Brain microvascular endothelial cell (primary cell): ENCODE measurements around the gene MPP2.
A peak's percentile ranks its signal among the peaks of the same experiment; 100 is the strongest.

Experiments
- DNase-seq: peaks from one replicate; pipeline ENCODE4 v3.0.0-alpha.2; 2020
- H3K27ac ChIP-seq: fragments of 250-450 bp; sonication (Bioruptor Pico); 2 replicates; pipeline ENCODE4 v1.5.1; 2020; ENCODE audit warnings: mild to moderate bottlenecking, moderate library complexity
- H3K27me3 ChIP-seq: fragments of 250-450 bp; sonication (Bioruptor Pico); replicated peaks from 2 replicates; pipeline ENCODE4 v1.5.1; 2020; ENCODE audit warnings: mild to moderate bottlenecking
- H3K36me3 ChIP-seq: fragments of 250-450 bp; sonication (Bioruptor Pico); replicated peaks from 2 replicates; pipeline ENCODE4 v1.5.1; 2020; ENCODE audit warnings: mild to moderate bottlenecking
- H3K4me3 ChIP-seq: 2 replicates; pipeline ENCODE4 v1.5.1; 2011; ENCODE audit warnings: low read depth, mild to moderate bottlenecking, control low read depth, low read length, moderate library complexity
- in situ Hi-C: cut with HindIII; loops from 2 replicates; pipeline ENCODE4 v1.10.0; 2017; ENCODE audit warnings: low sequenced_read_pairs, low pct_ligation_motif_present
- TF ChIP-seq, protein P1 (sequence below): IDR thresholded peaks from 2 replicates; pipeline ENCODE4 v1.5.1; 2011; ENCODE audit warnings: low read depth, mild to moderate bottlenecking, moderate library complexity, low read length, control low read depth, inconsistent platforms; ENCODE audit errors: missing control alignments

The MPP2 gene

DNA sequence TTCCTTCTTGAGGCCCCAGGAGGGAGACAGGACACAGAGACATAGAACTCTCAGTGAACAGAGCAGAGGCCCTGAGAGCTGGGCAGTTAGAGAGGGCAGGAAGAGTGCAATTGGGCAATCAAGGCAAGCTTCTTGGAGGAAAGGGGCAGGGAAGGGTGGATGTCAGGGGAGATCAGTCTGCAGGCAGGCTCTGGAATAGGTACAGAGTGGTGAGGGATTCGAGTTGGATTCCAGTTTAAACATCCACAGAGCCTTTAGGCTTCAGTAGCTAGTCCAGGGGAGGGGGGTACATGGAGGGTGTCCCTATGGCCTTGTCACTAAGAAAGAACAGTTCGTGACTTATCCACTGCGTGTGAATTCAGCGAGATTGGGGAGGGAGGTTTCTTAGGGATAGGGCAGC lies 44.4 kb upstream of the MPP2 start:
- Histone ChIP-seq H3K36me3 (no peaks in the 10 kb centered on the region), H3K4me3 (no peak overlapping the region), H3K27ac (no peak overlapping the region), H3K27me3 (peaks cover 37% of the 10 kb centered on the region)
- TF ChIP-seq, protein P1, sequence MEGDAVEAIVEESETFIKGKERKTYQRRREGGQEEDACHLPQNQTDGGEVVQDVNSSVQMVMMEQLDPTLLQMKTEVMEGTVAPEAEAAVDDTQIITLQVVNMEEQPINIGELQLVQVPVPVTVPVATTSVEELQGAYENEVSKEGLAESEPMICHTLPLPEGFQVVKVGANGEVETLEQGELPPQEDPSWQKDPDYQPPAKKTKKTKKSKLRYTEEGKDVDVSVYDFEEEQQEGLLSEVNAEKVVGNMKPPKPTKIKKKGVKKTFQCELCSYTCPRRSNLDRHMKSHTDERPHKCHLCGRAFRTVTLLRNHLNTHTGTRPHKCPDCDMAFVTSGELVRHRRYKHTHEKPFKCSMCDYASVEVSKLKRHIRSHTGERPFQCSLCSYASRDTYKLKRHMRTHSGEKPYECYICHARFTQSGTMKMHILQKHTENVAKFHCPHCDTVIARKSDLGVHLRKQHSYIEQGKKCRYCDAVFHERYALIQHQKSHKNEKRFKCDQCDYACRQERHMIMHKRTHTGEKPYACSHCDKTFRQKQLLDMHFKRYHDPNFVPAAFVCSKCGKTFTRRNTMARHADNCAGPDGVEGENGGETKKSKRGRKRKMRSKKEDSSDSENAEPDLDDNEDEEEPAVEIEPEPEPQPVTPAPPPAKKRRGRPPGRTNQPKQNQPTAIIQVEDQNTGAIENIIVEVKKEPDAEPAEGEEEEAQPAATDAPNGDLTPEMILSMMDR, result no peak
- in situ Hi-C loops, result no loop called here
- DNase-seq, result no peak

- in situ Hi-C loops, result no loop called here
- Histone ChIP-seq H3K4me3 (no peak overlapping the region), H3K27ac (no peak overlapping the region), H3K36me3 (no peaks in the 10 kb centered on the region), H3K27me3 (peaks cover 37% of the 10 kb centered on the region)
- TF ChIP-seq, protein P1, result no peak
- DNase-seq, result no peak
Measured at GRCh38 chr17:43950554-43950953, 43.2 kb upstream of the MPP2 start.

DNA sequence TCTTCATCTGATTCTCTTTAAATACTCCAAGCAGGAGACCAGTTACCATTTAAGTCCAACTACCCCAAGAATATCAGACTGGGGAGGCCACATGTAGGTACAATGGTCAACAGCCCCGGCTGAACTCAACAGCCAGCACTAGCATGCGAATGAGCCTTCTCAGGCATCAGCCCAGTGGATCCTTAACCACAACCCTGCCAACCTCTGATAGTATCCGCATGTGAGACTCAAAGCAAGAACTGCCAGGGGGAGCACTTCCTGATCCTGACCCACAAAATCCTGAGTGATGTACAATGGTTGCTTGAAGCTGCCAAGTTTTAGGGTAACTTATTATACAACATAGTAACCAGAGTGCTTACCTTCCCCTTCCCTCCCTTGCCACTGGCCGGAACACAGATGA lies 42.4 kb upstream of the MPP2 start:
- DNase-seq, result no peak
- H3K36me3 ChIP-seq, result no peaks in the 10 kb centered on the region
- no peak overlapping the region for H3K4me3 ChIP-seq
- no peak overlapping the region for H3K27ac ChIP-seq
- H3K27me3 ChIP-seq, result peaks cover 37% of the 10 kb centered on the region
- in situ Hi-C loops, result no loop called here
- TF ChIP-seq, protein P1, result peak; percentile 22

DNA sequence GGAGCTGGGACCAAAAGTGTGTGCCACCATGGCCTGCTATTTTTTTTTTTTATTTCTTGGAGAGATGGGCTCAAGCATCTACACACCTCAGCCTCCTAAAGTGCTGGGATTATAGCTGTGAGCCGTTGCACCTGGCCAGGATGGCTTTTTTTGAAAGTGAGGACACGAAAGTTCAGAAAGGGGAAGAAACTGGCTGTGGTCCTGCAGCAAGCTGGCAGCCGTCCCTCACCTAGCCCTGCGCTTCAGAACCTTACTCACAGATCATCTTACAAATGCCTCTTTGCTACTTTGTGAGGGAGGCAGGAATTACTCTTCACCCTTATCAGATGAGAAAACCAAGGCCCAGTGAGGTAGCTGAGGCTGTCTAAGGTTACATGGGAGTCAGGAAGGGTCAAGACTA lies 39.4 kb upstream of the MPP2 start:
- Histone ChIP-seq H3K36me3 (no peaks in the 10 kb centered on the region), H3K4me3 (no peak overlapping the region), H3K27me3 (peaks cover 11% of the 10 kb centered on the region), H3K27ac (no peak overlapping the region)
- DNase-seq, result no peak
- in situ Hi-C loops, result no loop called here
- TF ChIP-seq, protein P1, result no peak

GRCh38 chr17:43945074-43945829 lies 37.9 kb upstream of the MPP2 start:
- no peak for DNase-seq

More at GRCh38 chr17:43945074-43945829, 37.9 kb upstream of the MPP2 start:
- in situ Hi-C loops, result no loop called here
- Histone ChIP-seq H3K27me3 (no peaks in the 10 kb centered on the region), H3K36me3 (no peaks in the 10 kb centered on the region), H3K27ac (no peak overlapping the region), H3K4me3 (no peak overlapping the region)
- TF ChIP-seq, protein P1, result no peak
